Naive thymus-derived CD4-positive, alpha-beta T cell (primary cell): ENCODE results near the gene PMP22. TPM values are rescaled to one million over a fixed set of nuclear protein-coding genes. Genes with fewer than 3 reads are reported as not detected.

ENCODE experiments used
- ATAC-seq: fragments of 150-1000 bp; cut with Tn5 transposase; 2 replicates; pipeline ENCODE4 v1.10.0; 2021; ENCODE audit warnings: mild to moderate bottlenecking, moderate library complexity
- CTCF ChIA-PET: fragments of 350-600 bp; sonication (Branson Sonifier 250); formaldehyde crosslinking; loops from one replicate; lab custom pipeline; 2021; ENCODE audit warnings: antibody characterized with exemption; lab: Charles Lee
- POLR2A ChIA-PET: fragments of 350-600 bp; sonication (Branson Sonifier 250); formaldehyde crosslinking; loops from one replicate; lab custom pipeline; 2021; ENCODE audit warnings: antibody characterized with exemption, inconsistent platforms; lab: Charles Lee
- DNase-seq, 9 donors: peaks; one replicate each; pipeline versions ENCODE4 v3.0.0 to v3.0.0-alpha.2; 2020 to 2022; ENCODE audit warnings: mixed read lengths in 1 of 9
- H3K27ac ChIP-seq: one replicate; pipeline ENCODE4 v1.7.0; 2013; ENCODE audit warnings: mild to moderate bottlenecking, low read depth, low read length, moderate library complexity
- H3K27me3 ChIP-seq, 2 donors: one replicate each; pipeline ENCODE4 v1.7.0; 2013; ENCODE audit warnings: low read length in 2 of 2, mild to moderate bottlenecking in 2 of 2, moderate library complexity in 2 of 2; ENCODE audit not compliant: control insufficient read depth in 2 of 2, insufficient read depth in 2 of 2
- H3K36me3 ChIP-seq, 3 experiments: 1 replicate in 2 of 3; 2 replicates in 1 of 3; pipeline ENCODE4 v1.7.0; 2013; ENCODE audit warnings: low read length in 3 of 3, mild to moderate bottlenecking in 3 of 3, moderate library complexity in 1 of 3; ENCODE audit not compliant: insufficient read depth in 3 of 3, control insufficient read depth in 2 of 3
- H3K4me1 ChIP-seq, 2 donors: one replicate each; pipeline ENCODE4 v1.7.0; 2013; ENCODE audit warnings: low read length in 2 of 2, mild to moderate bottlenecking in 2 of 2, moderate library complexity in 1 of 2; ENCODE audit not compliant: control insufficient read depth in 2 of 2, insufficient read depth in 2 of 2
- H3K4me3 ChIP-seq: 2 replicates; pipeline ENCODE4 v1.7.0; 2013; ENCODE audit warnings: mild to moderate bottlenecking, low read length
- H3K9me3 ChIP-seq, 3 experiments: 1 replicate in 2 of 3; 2 replicates in 1 of 3; pipeline ENCODE4 v1.7.0; 2013; ENCODE audit warnings: low read length in 3 of 3; ENCODE audit not compliant: control insufficient read depth in 2 of 3
- H3K27ac Mint-ChIP-seq, 9 donors: one replicate each; pipeline ENCODE4 v1.8.0; 2020 to 2022; ENCODE audit warnings: mixed read lengths in 9 of 9, mild to moderate bottlenecking in 8 of 9, moderate library complexity in 5 of 9, inconsistent platforms in 2 of 9
- H3K27me3 Mint-ChIP-seq, 5 donors: one replicate each; pipeline ENCODE4 v1.8.0; 2021 to 2022; ENCODE audit warnings: mixed read lengths in 5 of 5, mild to moderate bottlenecking in 1 of 5
- H3K36me3 Mint-ChIP-seq, 5 donors: one replicate each; pipeline ENCODE4 v1.8.0; 2020 to 2022; ENCODE audit warnings: mixed read lengths in 5 of 5, mild to moderate bottlenecking in 3 of 5, inconsistent platforms in 1 of 5
- H3K4me1 Mint-ChIP-seq, 7 donors: one replicate each; pipeline ENCODE4 v1.8.0; 2020 to 2022; ENCODE audit warnings: mixed read lengths in 7 of 7, mild to moderate bottlenecking in 3 of 7, inconsistent platforms in 1 of 7
- H3K4me3 Mint-ChIP-seq, 10 donors: one replicate each; pipeline ENCODE4 v1.8.0; 2020 to 2022; ENCODE audit warnings: mild to moderate bottlenecking in 10 of 10, mixed read lengths in 10 of 10, moderate library complexity in 6 of 10, inconsistent platforms in 2 of 10
- H3K9me3 Mint-ChIP-seq, 11 donors: one replicate each; pipeline ENCODE4 v1.8.0; 2020 to 2022; ENCODE audit warnings: mixed read lengths in 11 of 11, mild to moderate bottlenecking in 4 of 11, inconsistent platforms in 1 of 11, moderate library complexity in 1 of 11
- intact Hi-C, 2 donors: fragments of 100-400 bp; cut with micrococcal nuclease; formaldehyde crosslinking; loops; one replicate each; pipeline ENCODE4 v1.15.1; 2023
- polyA plus RNA-seq, 2 donors: library from polyadenylated mRNA; unstranded; fragments of 300-500 nt; fragmentation: Illumina TruSeq; gene quantifications; one replicate each; pipeline ENCODE4 v1.2.3, GENCODE V29; 2021
- total RNA-seq, 6 experiments: library from RNA in 5 of 6; stranded (reverse) in 5 of 6; gene quantifications; 1 replicate in 5 of 6; 2 replicates in 1 of 6; pipeline ENCODE4 v1.2.3 and lab custom pipeline; 2021 to 2026

PMP22 gene
- total and polyA plus RNA-seq, 7 experiments from 2014 or later = 0.40 to 2.3 (median 1.3) TPM; not detected in 3

- intact Hi-C loops = no loop called here
- no peaks in the 10 kb centered on the region for H3K36me3 Mint-ChIP-seq
- no peak overlapping the region for H3K27ac ChIP-seq
Observed at GRCh38 chr17:15270628-15271381, 5.7 kb upstream of the PMP22 start.

GRCh38 chr17:15269780-15270089 lies 4.6 kb upstream of the PMP22 start:
- ChIA-PET CTCF (no interaction called here), POLR2A (no interaction called here)
- Histone ChIP-seq H3K36me3 (no peaks in the 10 kb centered on the region), H3K27me3 (no peaks in the 10 kb centered on the region), H3K9me3 (no peaks in the 10 kb centered on the region), H3K4me1 (no peaks in the 10 kb centered on the region), H3K4me3 (no peak overlapping the region), H3K27ac (no peak overlapping the region)
- peaks cover 0 to 9% (median 1%) of the 10 kb centered on the region in 11 donors for H3K9me3 Mint-ChIP-seq
- DNase-seq (no peak), ATAC-seq (no peak)
- no peak overlapping the region for H3K27ac Mint-ChIP-seq
- H3K27me3 Mint-ChIP-seq = peaks cover 30 to 50% (median 36%) of the 10 kb centered on the region in 5 donors
- intact Hi-C loops = no loop called here
- peaks cover 0 to 11% (median 0%) of the 10 kb centered on the region in 7 donors for H3K4me1 Mint-ChIP-seq
- H3K36me3 Mint-ChIP-seq = no peaks in the 10 kb centered on the region
- no peak overlapping the region for H3K4me3 Mint-ChIP-seq

More at GRCh38 chr17:15270628-15271381, 5.7 kb upstream of the PMP22 start:
- Mint-ChIP-seq H3K4me1 (peaks cover 0 to 11% (median 0%) of the 10 kb centered on the region in 7 donors), H3K27me3 (peaks cover 19 to 42% (median 25%) of the 10 kb centered on the region in 5 donors), H3K9me3 (peaks cover 0 to 12% (median 3%) of the 10 kb centered on the region in 11 donors), H3K4me3 (no peak overlapping the region), H3K27ac (no peak overlapping the region)
- Histone ChIP-seq H3K36me3 (no peaks in the 10 kb centered on the region), H3K4me1 (no peaks in the 10 kb centered on the region), H3K27me3 (no peaks in the 10 kb centered on the region), H3K4me3 (no peak overlapping the region), H3K9me3 (no peaks in the 10 kb centered on the region)
- ATAC-seq = no peak
- CTCF ChIA-PET = no interaction called here
- DNase-seq = no peak
- POLR2A ChIA-PET = no interaction called here

GRCh38 chr17:15269087-15269779 lies 4.1 kb upstream of the PMP22 start:
- no peak overlapping the region for H3K4me3 Mint-ChIP-seq
- Histone ChIP-seq H3K27ac (no peak overlapping the region), H3K4me1 (no peaks in the 10 kb centered on the region), H3K27me3 (no peaks in the 10 kb centered on the region), H3K36me3 (no peaks in the 10 kb centered on the region), H3K9me3 (no peaks in the 10 kb centered on the region), H3K4me3 (no peak overlapping the region)
- peaks cover 0 to 11% (median 0%) of the 10 kb centered on the region in 7 donors for H3K4me1 Mint-ChIP-seq
- H3K36me3 Mint-ChIP-seq = no peaks in the 10 kb centered on the region
- intact Hi-C loops = no loop called here
- CTCF ChIA-PET = no interaction called here
- POLR2A ChIA-PET = no interaction called here
- no peak for ATAC-seq
- no peak for DNase-seq
- H3K27ac Mint-ChIP-seq = no peak overlapping the region
- H3K9me3 Mint-ChIP-seq = peaks cover 0 to 6% (median 0%) of the 10 kb centered on the region in 11 donors
- H3K27me3 Mint-ChIP-seq = peaks cover 35 to 55% (median 41%) of the 10 kb centered on the region in 5 donors

- Mint-ChIP-seq H3K4me1 (peaks cover 0 to 11% (median 0%) of the 10 kb centered on the region in 7 donors), H3K27me3 (peaks cover 41 to 50% (median 45%) of the 10 kb centered on the region in 5 donors), H3K36me3 (no peaks in the 10 kb centered on the region), H3K9me3 (peaks cover 0 to 2% (median 0%) of the 10 kb centered on the region in 11 donors), H3K27ac (no peak overlapping the region), H3K4me3 (no peak overlapping the region)
- Histone ChIP-seq H3K9me3 (no peaks in the 10 kb centered on the region), H3K27ac (no peak overlapping the region), H3K4me3 (no peak overlapping the region), H3K4me1 (no peaks in the 10 kb centered on the region), H3K36me3 (no peaks in the 10 kb centered on the region), H3K27me3 (no peaks in the 10 kb centered on the region)
- intact Hi-C loops = no loop called here
- DNase-seq (no peak), ATAC-seq (no peak)
- POLR2A ChIA-PET = no interaction called here
- CTCF ChIA-PET = no interaction called here
Observed at GRCh38 chr17:15268461-15268860, 3.3 kb upstream of the PMP22 start.

- Mint-ChIP-seq H3K9me3 (peaks cover 0 to 2% (median 0%) of the 10 kb centered on the region in 11 donors), H3K4me1 (peaks cover 0 to 11% (median 0%) of the 10 kb centered on the region in 7 donors), H3K36me3 (no peaks in the 10 kb centered on the region), H3K27ac (no peak overlapping the region), H3K27me3 (peaks cover 41 to 50% (median 48%) of the 10 kb centered on the region in 5 donors), H3K4me3 (no peak overlapping the region)
- Histone ChIP-seq H3K4me1 (no peaks in the 10 kb centered on the region), H3K27me3 (no peaks in the 10 kb centered on the region), H3K4me3 (no peak overlapping the region), H3K27ac (no peak overlapping the region), H3K36me3 (no peaks in the 10 kb centered on the region), H3K9me3 (no peaks in the 10 kb centered on the region)
- ChIA-PET POLR2A (no interaction called here), CTCF (no interaction called here)
- intact Hi-C loops = no loop called here
- DNase-seq (no peak), ATAC-seq (no peak)
Observed at GRCh38 chr17:15267996-15268395, 2.9 kb upstream of the PMP22 start.

GRCh38 chr17:15266325-15267125 lies 1.4 kb upstream of the PMP22 start:
- H3K36me3 ChIP-seq = no peaks in the 10 kb centered on the region
- POLR2A ChIA-PET = interaction anchor here (0.6 kb wide), 1 partner anchor 718 kb away, joined by 4 read pairs; no protein-coding TSS in a partner anchor
- no peaks in the 10 kb centered on the region for H3K9me3 ChIP-seq
- Mint-ChIP-seq H3K9me3 (peaks cover 0 to 1% (median 0%) of the 10 kb centered on the region in 11 donors), H3K27ac (no peak overlapping the region), H3K36me3 (no peaks in the 10 kb centered on the region), H3K27me3 (peaks cover 50 to 65% (median 51%) of the 10 kb centered on the region in 5 donors), H3K4me3 (no peak overlapping the region), H3K4me1 (peaks cover 0 to 12% (median 3%) of the 10 kb centered on the region in 7 donors)
- CTCF ChIA-PET = interaction anchor here (1.6 kb wide), 1 partner anchor 9 kb away, joined by 3 read pairs; no protein-coding TSS in a partner anchor
- no peak for DNase-seq
- intact Hi-C loops = no loop called here
- H3K4me3 ChIP-seq = no peak overlapping the region
- ATAC-seq = no peak
- no peak overlapping the region for H3K27ac ChIP-seq
- H3K27me3 ChIP-seq = peaks cover 0 to 3% of the 10 kb centered on the region in 2 donors
- H3K4me1 ChIP-seq = no peaks in the 10 kb centered on the region
